ENCODE data around the gene TSPYL4. TPM values are rescaled to one million over a fixed set of nuclear protein-coding genes. Genes with fewer than 3 reads are reported as not detected.

Gene TSPYL4
- total RNA-seq, 1 donor from 2014 or later = 25.8 TPM

DNA sequence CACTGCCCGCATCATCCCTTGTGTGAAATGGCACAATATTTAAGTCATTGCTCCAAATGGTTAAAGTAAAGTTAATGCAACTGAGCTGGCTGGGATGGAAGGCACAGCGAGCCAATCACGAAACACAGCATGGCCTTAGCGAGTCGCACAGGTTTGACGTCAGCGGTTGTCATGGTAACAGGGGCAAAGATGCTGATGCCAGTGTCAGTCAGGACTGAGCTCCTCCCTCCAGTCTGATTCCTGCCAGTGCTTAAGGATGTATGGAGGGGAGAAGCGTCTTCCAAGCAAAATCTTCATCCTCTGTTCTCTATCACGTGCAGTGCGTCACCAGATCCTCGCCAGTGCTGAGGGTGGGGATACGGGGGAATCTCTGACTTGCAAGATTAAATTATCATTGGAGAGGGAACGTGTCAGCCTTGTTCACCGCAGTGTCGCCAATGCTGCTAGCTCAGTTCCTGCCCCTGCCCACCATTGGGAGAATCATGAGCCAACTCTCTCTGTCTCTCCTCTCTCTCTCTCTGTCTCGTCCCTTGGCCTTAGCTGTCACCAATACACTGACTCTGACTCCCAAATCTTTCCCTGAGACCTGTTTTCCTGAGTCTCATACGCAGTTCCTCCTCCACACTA, 24.5 kb downstream of the TSPYL4 start:
- Mint-ChIP-seq H3K27ac (ENCODE audit: unreplicated experiment) (no peak overlapping the region), H3K4me3 (ENCODE audit: unreplicated experiment) (no peak overlapping the region), H3K36me3 (ENCODE audit: low read depth, unreplicated experiment) (peaks cover 2% of the 10 kb centered on the region), H3K9me3 (ENCODE audit: unreplicated experiment) (peaks cover 2% of the 10 kb centered on the region), H3K4me1 (ENCODE audit: low read depth, unreplicated experiment) (no peaks in the 10 kb centered on the region), H3K27me3 (ENCODE audit: low read depth, unreplicated experiment) (no peaks in the 10 kb centered on the region)
- H3K79me2 ChIP-seq (ENCODE audit: insufficient read depth, low read length) = no peaks in the 10 kb centered on the region
- no peaks in the 10 kb centered on the region for H4K20me1 ChIP-seq (ENCODE audit: insufficient read depth, low read length)
- peak; percentile 95 for DNase-seq (ENCODE audit: low read depth)
- peak overlapping the region; percentile 38 for H3K27ac ChIP-seq (ENCODE audit: low read depth, low read length)
- peak; percentile 47 for FAIRE-seq
- peak overlapping the region; percentile 91 for H2AFZ ChIP-seq (ENCODE audit: low read depth, low read length)
- TF ChIP-seq, protein P1, sequence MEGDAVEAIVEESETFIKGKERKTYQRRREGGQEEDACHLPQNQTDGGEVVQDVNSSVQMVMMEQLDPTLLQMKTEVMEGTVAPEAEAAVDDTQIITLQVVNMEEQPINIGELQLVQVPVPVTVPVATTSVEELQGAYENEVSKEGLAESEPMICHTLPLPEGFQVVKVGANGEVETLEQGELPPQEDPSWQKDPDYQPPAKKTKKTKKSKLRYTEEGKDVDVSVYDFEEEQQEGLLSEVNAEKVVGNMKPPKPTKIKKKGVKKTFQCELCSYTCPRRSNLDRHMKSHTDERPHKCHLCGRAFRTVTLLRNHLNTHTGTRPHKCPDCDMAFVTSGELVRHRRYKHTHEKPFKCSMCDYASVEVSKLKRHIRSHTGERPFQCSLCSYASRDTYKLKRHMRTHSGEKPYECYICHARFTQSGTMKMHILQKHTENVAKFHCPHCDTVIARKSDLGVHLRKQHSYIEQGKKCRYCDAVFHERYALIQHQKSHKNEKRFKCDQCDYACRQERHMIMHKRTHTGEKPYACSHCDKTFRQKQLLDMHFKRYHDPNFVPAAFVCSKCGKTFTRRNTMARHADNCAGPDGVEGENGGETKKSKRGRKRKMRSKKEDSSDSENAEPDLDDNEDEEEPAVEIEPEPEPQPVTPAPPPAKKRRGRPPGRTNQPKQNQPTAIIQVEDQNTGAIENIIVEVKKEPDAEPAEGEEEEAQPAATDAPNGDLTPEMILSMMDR (IDR thresholded peaks at IDR 0.05; ENCODE audit: insufficient read depth, low read depth, low read length) = no peak
- no peak for TF ChIP-seq EZH2 (IDR thresholded peaks at IDR 0.05; ENCODE audit: insufficient read depth, low read length)
- H3K4me3 ChIP-seq (ENCODE audit: insufficient read depth, low read depth, low read length) = peak overlapping the region; percentile 64
- no peaks in the 10 kb centered on the region for H3K27me3 ChIP-seq (ENCODE audit: insufficient read depth, low read length)
- H3K9me3 ChIP-seq (ENCODE audit: insufficient read depth, low read depth, low read length) = no peaks in the 10 kb centered on the region
- H3K9ac ChIP-seq (ENCODE audit: low read length) = peak overlapping the region; percentile 66
- H3K4me1 ChIP-seq (ENCODE audit: insufficient read depth, low read length) = peaks cover 8% of the 10 kb centered on the region
- H3K36me3 ChIP-seq (ENCODE audit: insufficient read depth, low read length) = no peaks in the 10 kb centered on the region
- H3K4me2 ChIP-seq (ENCODE audit: low read length) = peak overlapping the region; percentile 86

DNA sequence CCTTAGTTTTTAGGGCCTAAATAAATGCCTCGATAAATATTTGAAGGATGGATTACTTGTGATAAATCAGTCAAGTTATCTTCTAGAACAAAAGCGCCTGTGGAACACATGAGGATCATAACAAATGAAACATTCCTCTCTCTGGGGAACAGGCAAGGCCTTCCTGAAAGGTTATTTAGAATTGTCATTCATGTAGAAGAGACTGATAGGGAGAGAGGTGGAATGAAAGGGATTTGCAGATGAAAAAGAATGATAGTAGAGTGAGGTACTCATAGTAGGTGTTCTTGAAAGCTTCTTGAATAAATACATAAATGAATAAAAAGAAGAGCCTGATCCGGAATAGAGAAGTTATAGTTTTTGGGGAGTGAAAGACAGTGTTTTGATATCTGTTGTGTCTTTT, 30.5 kb downstream of the TSPYL4 start:
- Mint-ChIP-seq H3K9me3 (ENCODE audit: unreplicated experiment) (no peaks in the 10 kb centered on the region), H3K27ac (ENCODE audit: unreplicated experiment) (no peak overlapping the region), H3K4me1 (ENCODE audit: low read depth, unreplicated experiment) (peaks cover 29% of the 10 kb centered on the region), H3K4me3 (ENCODE audit: unreplicated experiment) (no peak overlapping the region), H3K36me3 (ENCODE audit: low read depth, unreplicated experiment) (no peaks in the 10 kb centered on the region), H3K27me3 (ENCODE audit: low read depth, unreplicated experiment) (no peaks in the 10 kb centered on the region)
- FAIRE-seq = no peak
- H3K36me3 ChIP-seq (ENCODE audit: insufficient read depth, low read length) = no peaks in the 10 kb centered on the region
- no peaks in the 10 kb centered on the region for H3K9me3 ChIP-seq (ENCODE audit: insufficient read depth, low read depth, low read length)
- H3K4me1 ChIP-seq (ENCODE audit: insufficient read depth, low read length) = no peaks in the 10 kb centered on the region
- no peak overlapping the region for H3K4me2 ChIP-seq (ENCODE audit: low read length)
- DNase-seq (ENCODE audit: low read depth) = no peak
- no peak overlapping the region for H3K27ac ChIP-seq (ENCODE audit: low read depth, low read length)
- no peak overlapping the region for H3K4me3 ChIP-seq (ENCODE audit: insufficient read depth, low read depth, low read length)
- H3K9ac ChIP-seq (ENCODE audit: low read length) = no peak overlapping the region
- no peaks in the 10 kb centered on the region for H3K27me3 ChIP-seq (ENCODE audit: insufficient read depth, low read length)
- H4K20me1 ChIP-seq (ENCODE audit: insufficient read depth, low read length) = no peaks in the 10 kb centered on the region
- no peak for TF ChIP-seq EZH2 (IDR thresholded peaks at IDR 0.05; ENCODE audit: insufficient read depth, low read length)
- TF ChIP-seq, protein P1 (IDR thresholded peaks at IDR 0.05; ENCODE audit: insufficient read depth, low read depth, low read length) = no peak
- H3K79me2 ChIP-seq (ENCODE audit: insufficient read depth, low read length) = no peaks in the 10 kb centered on the region
- H2AFZ ChIP-seq (ENCODE audit: low read depth, low read length) = no peak overlapping the region

GRCh38 chr6:116221911-116222310, 32.0 kb downstream of the TSPYL4 start:
- Histone ChIP-seq H3K36me3 (ENCODE audit: insufficient read depth, low read length) (no peaks in the 10 kb centered on the region), H3K4me2 (ENCODE audit: low read length) (no peak overlapping the region), H3K27ac (ENCODE audit: low read depth, low read length) (no peak overlapping the region), H4K20me1 (ENCODE audit: insufficient read depth, low read length) (no peaks in the 10 kb centered on the region), H3K9me3 (ENCODE audit: insufficient read depth, low read depth, low read length) (no peaks in the 10 kb centered on the region), H3K4me3 (ENCODE audit: insufficient read depth, low read depth, low read length) (no peak overlapping the region), H3K79me2 (ENCODE audit: insufficient read depth, low read length) (no peaks in the 10 kb centered on the region), H3K4me1 (ENCODE audit: insufficient read depth, low read length) (no peaks in the 10 kb centered on the region), H2AFZ (ENCODE audit: low read depth, low read length) (no peak overlapping the region), H3K9ac (ENCODE audit: low read length) (no peak overlapping the region), H3K27me3 (ENCODE audit: insufficient read depth, low read length) (no peaks in the 10 kb centered on the region)
- TF ChIP-seq EZH2 (IDR thresholded peaks at IDR 0.05; ENCODE audit: insufficient read depth, low read length) = no peak
- TF ChIP-seq, protein P1 (IDR thresholded peaks at IDR 0.05; ENCODE audit: insufficient read depth, low read depth, low read length) = no peak
- Mint-ChIP-seq H3K4me1 (ENCODE audit: low read depth, unreplicated experiment) (peaks cover 32% of the 10 kb centered on the region), H3K9me3 (ENCODE audit: unreplicated experiment) (no peaks in the 10 kb centered on the region), H3K36me3 (ENCODE audit: low read depth, unreplicated experiment) (no peaks in the 10 kb centered on the region), H3K27ac (ENCODE audit: unreplicated experiment) (no peak overlapping the region), H3K4me3 (ENCODE audit: unreplicated experiment) (no peak overlapping the region), H3K27me3 (ENCODE audit: low read depth, unreplicated experiment) (no peaks in the 10 kb centered on the region)
- no peak for DNase-seq (ENCODE audit: low read depth)
- FAIRE-seq = no peak
